Ectodermal cell (in vitro differentiated cells): ENCODE data around the gene TSHZ2.

Source experiments
- H3K27ac ChIP-seq: 2 replicates; pipeline ENCODE4 v1.7.0; 2013; ENCODE audit warnings: mild to moderate bottlenecking, low read depth, low read length; ENCODE audit not compliant: insufficient read depth, poor library complexity, severe bottlenecking
- H3K27me3 ChIP-seq: 2 replicates; pipeline ENCODE4 v1.7.0; 2013; ENCODE audit warnings: mild to moderate bottlenecking, low read length; ENCODE audit not compliant: insufficient read depth, control insufficient read depth, poor library complexity, severe bottlenecking
- H3K36me3 ChIP-seq: one replicate; pipeline ENCODE4 v1.7.0; 2013; ENCODE audit warnings: low read length; ENCODE audit not compliant: control insufficient read depth, insufficient read depth
- H3K4me1 ChIP-seq: one replicate; pipeline ENCODE4 v1.7.0; 2013; ENCODE audit warnings: low read length; ENCODE audit not compliant: control insufficient read depth, insufficient read depth
- H3K4me3 ChIP-seq: 2 replicates; pipeline ENCODE4 v1.7.0; 2013; ENCODE audit warnings: low read depth, low read length, control low read depth; ENCODE audit not compliant: insufficient read depth
- H3K9me3 ChIP-seq: 2 replicates; pipeline ENCODE4 v1.7.0; 2013; ENCODE audit warnings: mild to moderate bottlenecking, low read length, moderate library complexity; ENCODE audit not compliant: control insufficient read depth
- WGBS, 2 experiments: methylation state at CpG; one replicate each; pipeline ENCODE4 v1.1.7; 2013; ENCODE audit warnings: missing lambda C conversion rate in 2 of 2; 5-methylcytosine and 5-hydroxymethylcytosine counted together

Gene TSHZ2

GRCh38 chr20:53036992-53037391, 64.8 kb downstream of the TSHZ2 start:
- Histone ChIP-seq H3K27ac (no peak overlapping the region), H3K4me3 (no peak overlapping the region), H3K27me3 (no peaks in the 10 kb centered on the region), H3K4me1 (no peaks in the 10 kb centered on the region), H3K9me3 (no peaks in the 10 kb centered on the region), H3K36me3 (no peaks in the 10 kb centered on the region)
- WGBS, 2 experiments: 92 to 93% methylated on average over 8 of the region's 8 CpGs

DNA sequence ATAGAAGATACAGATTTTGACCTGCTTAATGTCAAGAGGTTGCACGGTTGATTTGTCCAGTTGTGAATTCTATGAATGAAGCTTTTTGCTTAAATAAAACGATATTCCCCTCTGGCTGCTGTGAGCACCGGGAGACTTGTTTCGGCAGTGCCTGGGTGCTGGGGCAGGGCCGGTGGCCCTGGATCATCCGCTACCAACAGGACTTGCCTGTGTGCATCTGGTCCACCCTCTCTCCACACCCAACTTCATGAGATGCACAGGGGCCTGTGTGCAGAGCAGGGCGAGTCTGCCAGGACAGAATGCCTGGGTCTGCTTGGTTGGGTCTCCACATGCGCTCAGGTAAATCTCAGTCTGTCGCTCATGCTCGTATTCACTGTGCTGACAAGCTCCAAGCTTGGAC, 65.5 kb downstream of the TSHZ2 start:
- Histone ChIP-seq H3K4me1 (no peaks in the 10 kb centered on the region), H3K4me3 (no peak overlapping the region), H3K27me3 (no peaks in the 10 kb centered on the region), H3K36me3 (no peaks in the 10 kb centered on the region), H3K9me3 (no peaks in the 10 kb centered on the region), H3K27ac (no peak overlapping the region)
- 93 to 97% methylated on average over 10 of the region's 10 CpGs for WGBS, 2 experiments

GRCh38 chr20:53038299-53038698, 66.1 kb downstream of the TSHZ2 start:
- no peak overlapping the region for H3K4me3 ChIP-seq
- H3K27me3 ChIP-seq: no peaks in the 10 kb centered on the region
- WGBS, 2 experiments: 91 to 93% methylated on average over 2 of the region's 2 CpGs
- H3K27ac ChIP-seq: no peak overlapping the region
- no peaks in the 10 kb centered on the region for H3K36me3 ChIP-seq
- no peaks in the 10 kb centered on the region for H3K4me1 ChIP-seq
- no peaks in the 10 kb centered on the region for H3K9me3 ChIP-seq

- no peak overlapping the region for H3K27ac ChIP-seq
- H3K27me3 ChIP-seq: no peaks in the 10 kb centered on the region
- H3K9me3 ChIP-seq: no peaks in the 10 kb centered on the region
- no peaks in the 10 kb centered on the region for H3K36me3 ChIP-seq
- no peaks in the 10 kb centered on the region for H3K4me1 ChIP-seq
- no peak overlapping the region for H3K4me3 ChIP-seq
- 92 to 94% methylated on average over 14 of the region's 14 CpGs for WGBS, 2 experiments
Measured at GRCh38 chr20:53040693-53041589, 68.8 kb downstream of the TSHZ2 start.

DNA sequence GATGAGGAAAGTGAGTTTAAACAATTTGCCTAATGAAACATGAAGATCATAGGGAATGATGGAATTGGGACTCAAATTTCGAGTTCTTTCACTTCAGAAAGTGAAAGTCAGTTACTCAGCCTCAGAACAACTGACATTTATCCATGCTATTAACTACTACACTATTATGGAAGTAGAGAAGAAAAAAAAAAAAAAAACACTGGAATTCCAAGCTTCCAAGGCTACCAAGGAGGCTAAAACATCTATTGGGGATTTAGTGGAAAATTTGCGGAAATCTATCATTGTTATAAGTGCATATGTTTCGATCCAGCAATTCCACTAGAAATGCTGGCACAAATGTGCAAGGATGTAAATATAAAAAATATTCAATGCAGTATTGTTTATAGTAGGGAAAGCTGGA, 70.4 kb downstream of the TSHZ2 start:
- Histone ChIP-seq H3K36me3 (no peaks in the 10 kb centered on the region), H3K27me3 (no peaks in the 10 kb centered on the region), H3K9me3 (no peaks in the 10 kb centered on the region), H3K4me1 (no peaks in the 10 kb centered on the region), H3K27ac (no peak overlapping the region), H3K4me3 (no peak overlapping the region)
- WGBS, 2 experiments: 92 to 99% methylated on average over 3 of the region's 3 CpGs

DNA sequence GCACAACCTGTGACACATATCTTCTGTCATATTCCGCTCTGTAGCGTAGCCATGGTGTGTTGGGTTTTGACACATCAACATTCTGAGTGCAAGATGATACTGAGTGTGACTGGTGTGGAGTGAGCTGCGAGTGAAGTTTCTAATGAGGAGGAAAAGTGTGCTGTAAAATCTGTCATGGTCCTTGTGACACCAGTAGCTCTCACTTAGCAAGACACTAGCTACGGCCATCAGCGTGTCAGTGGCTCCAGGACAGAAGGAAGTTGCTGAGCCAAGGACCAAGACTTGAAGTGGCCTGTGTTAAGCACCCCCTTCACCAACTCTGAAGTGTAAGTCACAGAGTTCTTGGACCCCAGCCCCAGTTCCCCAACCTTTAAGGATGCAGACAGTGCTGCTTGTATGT, 72.1 kb downstream of the TSHZ2 start:
- Histone ChIP-seq H3K36me3 (no peaks in the 10 kb centered on the region), H3K9me3 (no peaks in the 10 kb centered on the region), H3K4me1 (no peaks in the 10 kb centered on the region), H3K27me3 (no peaks in the 10 kb centered on the region), H3K4me3 (no peak overlapping the region), H3K27ac (no peak overlapping the region)
- 95 to 97% methylated on average over 5 of the region's 5 CpGs for WGBS, 2 experiments

DNA sequence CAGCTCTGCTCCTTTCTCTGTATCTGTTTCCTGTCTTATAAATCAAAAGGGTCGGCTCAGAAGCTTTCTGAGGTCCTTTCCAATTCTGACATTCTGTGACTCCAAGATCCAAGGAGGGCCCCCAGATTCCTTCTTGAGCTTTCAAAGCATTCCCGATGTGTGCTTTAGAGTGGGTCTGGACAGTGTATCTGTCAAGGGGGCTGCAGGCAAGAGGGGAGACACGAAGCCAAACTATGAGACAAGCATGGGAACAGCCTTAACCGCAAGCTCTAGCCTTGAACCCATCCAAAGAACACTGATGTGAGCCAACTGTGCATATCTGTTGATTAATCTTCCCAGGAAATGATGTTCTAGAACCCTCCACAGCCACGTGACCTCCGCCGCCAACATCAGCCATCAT, 73.8 kb downstream of the TSHZ2 start:
- no peak overlapping the region for H3K4me3 ChIP-seq
- H3K27ac ChIP-seq: no peak overlapping the region
- H3K9me3 ChIP-seq: no peaks in the 10 kb centered on the region
- H3K27me3 ChIP-seq: no peaks in the 10 kb centered on the region
- H3K36me3 ChIP-seq: no peaks in the 10 kb centered on the region
- no peaks in the 10 kb centered on the region for H3K4me1 ChIP-seq
- 94% methylated on average over 7 of the region's 7 CpGs for WGBS, 2 experiments

GRCh38 chr20:53047203-53047602, 75.0 kb downstream of the TSHZ2 start:
- Histone ChIP-seq H3K9me3 (no peaks in the 10 kb centered on the region), H3K27me3 (no peaks in the 10 kb centered on the region), H3K36me3 (no peaks in the 10 kb centered on the region), H3K4me1 (no peaks in the 10 kb centered on the region), H3K27ac (no peak overlapping the region), H3K4me3 (no peak overlapping the region)
- 95 to 100% methylated on average over 2 of the region's 2 CpGs for WGBS, 2 experiments

GRCh38 chr20:53048387-53048786, 76.2 kb downstream of the TSHZ2 start:
- Histone ChIP-seq H3K36me3 (no peaks in the 10 kb centered on the region), H3K27me3 (no peaks in the 10 kb centered on the region), H3K4me1 (no peaks in the 10 kb centered on the region), H3K9me3 (no peaks in the 10 kb centered on the region), H3K27ac (no peak overlapping the region), H3K4me3 (no peak overlapping the region)
- WGBS, 2 experiments: 89 to 90% methylated on average over 7 of the region's 7 CpGs

DNA sequence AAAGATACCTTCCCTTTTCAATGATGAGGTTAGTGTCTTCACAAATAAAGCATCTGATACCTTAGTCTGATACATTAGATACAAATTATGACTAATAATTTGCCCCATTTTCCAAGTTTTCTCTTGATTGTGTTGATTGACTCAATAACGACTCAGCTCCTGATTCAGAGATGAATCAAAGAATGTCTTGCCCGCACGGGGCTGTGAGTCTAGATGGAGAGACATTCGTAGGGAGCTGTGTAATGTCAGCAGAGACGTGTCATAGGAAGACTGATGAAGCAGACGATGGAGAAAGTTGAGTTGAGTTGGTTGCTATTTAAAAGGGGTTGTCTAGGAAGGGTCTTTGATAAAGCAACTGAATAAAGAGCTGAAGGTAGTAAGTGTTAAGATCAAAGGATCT, 78.2 kb downstream of the TSHZ2 start:
- Histone ChIP-seq H3K4me1 (no peaks in the 10 kb centered on the region), H3K9me3 (no peaks in the 10 kb centered on the region), H3K4me3 (no peak overlapping the region), H3K27me3 (no peaks in the 10 kb centered on the region), H3K27ac (no peak overlapping the region), H3K36me3 (no peaks in the 10 kb centered on the region)
- WGBS, 2 experiments: 93 to 94% methylated on average over 6 of the region's 6 CpGs
